H1 (cell line): ENCODE results near the gene TMEM59L. TPM values are rescaled to one million over a fixed set of nuclear protein-coding genes. Genes with fewer than 3 reads are reported as not detected.

Source experiments
- CTCF ChIA-PET: fragments of 300-600 bp; sonication (Branson Sonifier 250); formaldehyde crosslinking; loops from one replicate; lab custom pipeline; 2021; ENCODE audit not compliant: partially characterized antibody; lab: Charles Lee
- POLR2A ChIA-PET: fragments of 300-600 bp; sonication (Branson Sonifier 250); formaldehyde crosslinking; loops from one replicate; lab custom pipeline; 2021; ENCODE audit warnings: inconsistent platforms; ENCODE audit not compliant: partially characterized antibody; lab: Charles Lee
- DNase-seq, 2 experiments: peaks; one replicate each; pipeline versions ENCODE4 v3.0.0 to v3.0.0-alpha.2; 2010 to 2022; ENCODE audit warnings: low spot score in 2 of 2, low read depth in 1 of 2, mixed read lengths in 1 of 2
- FAIRE-seq: peaks from 2 replicates; lab custom pipeline; 2011; peaks lifted over from hg19 to GRCh38; lab: Jason Lieb, UNC
- H2AFZ ChIP-seq: 2 replicates; pipeline ENCODE4 v1.8.1; 2012; ENCODE audit warnings: low read length, inconsistent platforms
- H2AK5ac ChIP-seq: 2 replicates; pipeline ENCODE4 v1.6.1; 2013; ENCODE audit warnings: low read depth, low read length
- H2BK120ac ChIP-seq: replicated peaks from 2 replicates; pipeline ENCODE3; 2013; ENCODE audit warnings: low read depth, low read length, inconsistent platforms
- H2BK12ac ChIP-seq: 2 replicates; pipeline ENCODE4 v1.6.1; 2013; ENCODE audit warnings: low read depth, low read length
- H2BK15ac ChIP-seq: 2 replicates; pipeline ENCODE4 v1.6.1; 2013; ENCODE audit warnings: low read length
- H2BK20ac ChIP-seq: 2 replicates; pipeline ENCODE4 v1.6.1; 2013; ENCODE audit warnings: low read length
- H2BK5ac ChIP-seq: 2 replicates; pipeline ENCODE4 v1.6.1; 2013; ENCODE audit warnings: low read depth, low read length
- H3K14ac ChIP-seq: 2 replicates; pipeline ENCODE4 v1.6.1; 2013; ENCODE audit warnings: inconsistent platforms; ENCODE audit not compliant: insufficient read length
- H3K18ac ChIP-seq: 2 replicates; pipeline ENCODE4 v1.6.1; 2013; ENCODE audit warnings: low read length; ENCODE audit errors: extremely low read depth
- H3K23ac ChIP-seq: 2 replicates; pipeline ENCODE4 v1.6.1; 2013; ENCODE audit warnings: inconsistent platforms; ENCODE audit not compliant: insufficient read length
- H3K23me2 ChIP-seq: 2 replicates; pipeline ENCODE4 v1.6.1; 2013; ENCODE audit warnings: low read depth, low read length
- H3K27ac ChIP-seq: 2 replicates; pipeline ENCODE4 v1.6.1; 2011; ENCODE audit warnings: low read depth, low read length, inconsistent platforms
- H3K27me3 ChIP-seq, 4 experiments: replicated peaks in 1 of 4; 1 replicate in 1 of 4; 2 replicates in 3 of 4; pipeline versions ENCODE4 v1.6.1 to v1.8.1; 2011 to 2013; ENCODE audit warnings: low read length in 3 of 4, mild to moderate bottlenecking in 3 of 4, inconsistent platforms in 2 of 4, mixed read lengths in 2 of 4, moderate library complexity in 1 of 4; ENCODE audit not compliant: control insufficient read depth in 3 of 4, insufficient read depth in 3 of 4; ENCODE audit errors: extremely low read depth in 1 of 4
- H3K36me3 ChIP-seq, 4 experiments: 2 replicates each; pipeline versions ENCODE4 v1.6.1 to v1.8.1; 2011 to 2013; ENCODE audit warnings: mild to moderate bottlenecking in 4 of 4, low read length in 3 of 4, moderate library complexity in 2 of 4, control low read depth in 1 of 4, inconsistent platforms in 1 of 4; ENCODE audit not compliant: insufficient read depth in 4 of 4, control insufficient read depth in 2 of 4
- H3K4ac ChIP-seq: replicated peaks from 2 replicates; pipeline ENCODE3; 2013; ENCODE audit warnings: low read length, low read depth, mixed read lengths, inconsistent platforms; ENCODE audit not compliant: insufficient read length
- H3K4me1 ChIP-seq, 4 experiments: replicated peaks in 1 of 4; 1 replicate in 1 of 4; 2 replicates in 3 of 4; pipeline versions ENCODE4 v1.6.1 to v1.8.1; 2011 to 2013; ENCODE audit warnings: low read length in 3 of 4, inconsistent platforms in 2 of 4, mixed read lengths in 1 of 4; ENCODE audit not compliant: insufficient read depth in 4 of 4, control insufficient read depth in 3 of 4
- H3K4me2 ChIP-seq, 2 experiments: 2 replicates each; pipeline versions ENCODE4 v1.6.1 to v1.8.1; 2011 to 2013; ENCODE audit warnings: low read depth in 2 of 2, low read length in 2 of 2, control low read depth in 1 of 2, inconsistent platforms in 1 of 2, mild to moderate bottlenecking in 1 of 2; ENCODE audit not compliant: insufficient read depth in 1 of 2
- H3K4me3 ChIP-seq, 4 experiments: fragments of 200-600, 300-600 bp in 1 of 4; sonication (generic), shearing (Covaris generic), sonication (Bioruptor Twin) in 1 of 4; 2 replicates each; pipeline versions ENCODE4 v1.5.1 to v1.8.1; 2011 to 2016; ENCODE audit warnings: low read length in 4 of 4, low read depth in 3 of 4, control low read depth in 2 of 4, inconsistent platforms in 2 of 4, mild to moderate bottlenecking in 2 of 4, mixed read lengths in 1 of 4, moderate library complexity in 1 of 4; ENCODE audit not compliant: insufficient read depth in 2 of 4; ENCODE audit errors: extremely low read depth in 1 of 4
- H3K56ac ChIP-seq: replicated peaks from 2 replicates; pipeline ENCODE3; 2013; ENCODE audit warnings: low read depth, mild to moderate bottlenecking, mixed read lengths, low read length, inconsistent platforms; ENCODE audit not compliant: insufficient read length
- H3K79me1 ChIP-seq: 2 replicates; pipeline ENCODE4 v1.6.1; 2013; ENCODE audit warnings: low read depth, low read length, control low read depth
- H3K79me2 ChIP-seq, 2 experiments: 2 replicates each; pipeline versions ENCODE4 v1.6.1 to v1.8.1; 2012 to 2013; ENCODE audit warnings: low read length in 2 of 2, mild to moderate bottlenecking in 2 of 2, inconsistent platforms in 1 of 2; ENCODE audit not compliant: insufficient read depth in 2 of 2, control insufficient read depth in 1 of 2
- H3K9ac ChIP-seq, 4 experiments: replicated peaks in 1 of 4; 1 replicate in 1 of 4; 2 replicates in 3 of 4; pipeline versions ENCODE4 v1.6.1 to v1.8.1; 2011 to 2013; ENCODE audit warnings: low read depth in 3 of 4, low read length in 3 of 4, control low read depth in 2 of 4, mild to moderate bottlenecking in 2 of 4, moderate library complexity in 2 of 4, inconsistent platforms in 1 of 4; ENCODE audit errors: extremely low read depth in 1 of 4
- H3K9me3 ChIP-seq, 2 experiments: 2 replicates each; pipeline versions ENCODE4 v1.6.1 to v1.8.1; 2012 to 2013; ENCODE audit warnings: mild to moderate bottlenecking in 2 of 2, moderate library complexity in 2 of 2, control low read depth in 1 of 2, inconsistent platforms in 1 of 2, low read depth in 1 of 2, low read length in 1 of 2, mixed read lengths in 1 of 2; ENCODE audit not compliant: insufficient read depth in 2 of 2
- H4K20me1 ChIP-seq, 2 experiments: replicated peaks in 1 of 2; 2 replicates each; pipeline versions ENCODE3 to v1.8.1; 2011 to 2013; ENCODE audit warnings: inconsistent platforms in 2 of 2, low read length in 2 of 2, mild to moderate bottlenecking in 1 of 2; ENCODE audit not compliant: insufficient read depth in 2 of 2, control insufficient read depth in 1 of 2
- H4K5ac ChIP-seq: 2 replicates; pipeline ENCODE4 v1.6.1; 2013; ENCODE audit warnings: low read length, low read depth, mixed read lengths, inconsistent platforms; ENCODE audit not compliant: insufficient read length
- H4K8ac ChIP-seq: 2 replicates; pipeline ENCODE4 v1.8.0; 2013; ENCODE audit warnings: mild to moderate bottlenecking, moderate library complexity, low read length, inconsistent platforms; ENCODE audit not compliant: insufficient read depth; ENCODE audit errors: extremely low read depth
- H4K91ac ChIP-seq: replicated peaks from 2 replicates; pipeline ENCODE3; 2013; ENCODE audit warnings: low read length, mixed read lengths, inconsistent platforms; ENCODE audit not compliant: insufficient read length
- BACH1 ChIP-seq: IDR thresholded peaks from 2 replicates; pipeline ENCODE4 v1.6.1; 2012; ENCODE audit warnings: low read length, improper control_type of control experiment
- CTBP2 ChIP-seq: IDR thresholded peaks from 2 replicates; pipeline ENCODE4 v1.7.0; 2011; ENCODE audit warnings: borderline replicate concordance, mild to moderate bottlenecking, moderate library complexity, mixed read lengths, low read length; ENCODE audit not compliant: insufficient read depth, insufficient read length
- EGR1 ChIP-seq: IDR thresholded peaks from 2 replicates; pipeline ENCODE4 v1.6.1; 2011; ENCODE audit warnings: low read depth, low read length, borderline replicate concordance
- NRF1 ChIP-seq: IDR thresholded peaks from 2 replicates; pipeline ENCODE4 v1.6.1; 2011; ENCODE audit warnings: mild to moderate bottlenecking, low read depth, low read length, improper control_type of control experiment
- PHF8 ChIP-seq: fragments of 200-600 bp; sonication (generic); conservative IDR thresholded peaks from 2 replicates; pipeline ENCODE4 v1.7.1; 2012; ENCODE audit warnings: low read depth, mild to moderate bottlenecking, inconsistent platforms, low read length, moderate library complexity
- SIX5 ChIP-seq: IDR thresholded peaks from 2 replicates; pipeline ENCODE4 v1.6.1; 2011; ENCODE audit warnings: mild to moderate bottlenecking, low read depth, low read length
- TAF7 ChIP-seq: optimal IDR thresholded peaks from 2 replicates; pipeline ENCODE3; 2011; ENCODE audit warnings: low read depth, mild to moderate bottlenecking, inconsistent platforms, low read length, moderate library complexity, borderline replicate concordance
- USF2 ChIP-seq: IDR thresholded peaks from 2 replicates; pipeline ENCODE4 v1.6.1; 2011; ENCODE audit warnings: low read length, improper control_type of control experiment
- YY1 ChIP-seq: IDR thresholded peaks from 2 replicates; pipeline ENCODE4 v1.6.1; 2011; ENCODE audit warnings: low read depth, mild to moderate bottlenecking, low read length
- WGBS, 2 experiments: shearing (Covaris generic) in 1 of 2; methylation state at CpG; one replicate each; pipeline versions ENCODE4 v1.1.6 to v1.1.7; 2013 to 2015; ENCODE audit warnings: low lambda C conversion rate in 2 of 2, mixed read lengths in 2 of 2, inconsistent platforms in 1 of 2, low coverage in 1 of 2, missing lambda C conversion rate in 1 of 2; ENCODE audit not compliant: insufficient replicate concordance in 2 of 2, insufficient coverage in 1 of 2, insufficient read length in 1 of 2; ENCODE audit errors: extremely low coverage in 1 of 2, missing lambda C conversion rate in 1 of 2; 5-methylcytosine and 5-hydroxymethylcytosine counted together
- polyA plus RNA-seq, 7 experiments: library from polyadenylated mRNA; depleted of rRNA in 3 of 7; stranded (reverse) in 5 of 7; unstranded in 2 of 7; fragments of >200 nt in 5 of 7; fragments of 200-250 nt in 2 of 7; gene quantifications; 1 replicate in 5 of 7; 2 replicates in 1 of 7; 4 replicates in 1 of 7; pipeline versions ENCODE4 v1.2.1 to v1.2.3, GENCODE V29; 2011 to 2013; ENCODE audit warnings: missing spikeins in 2 of 7, mixed read lengths in 2 of 7
- total RNA-seq: library from RNA; stranded (reverse); fragmentation: NEBNext Ultra II Directional; extraction: Animal tissue kit (Norgen Biotek cat#: 25700); gene quantifications from 2 replicates; pipeline ENCODE4 v1.2.1, GENCODE V29; 2021

TMEM59L gene
- total and polyA plus RNA-seq, 2 of the 8 experiments (the other 6 are each of a cell fraction or from before 2014, with no cell fraction given), result 4.0 to 12.2 TPM

GRCh38 chr19:18571564-18572344 lies 40.9 kb upstream of the TMEM59L start, which contains the start of gene UBA52:
TSS of gene UBA52 (plus strand) at chr19:18571857. CDS start at chr19:18573301, 1,444 bp downstream.
- H2BK20ac ChIP-seq, result no peak within 1 kb of the TSS
- no peaks in the 10 kb centered on the region for H3K9me3 ChIP-seq
- H3K56ac ChIP-seq, result peak within 1 kb of the TSS; percentile 95
- H3K4ac ChIP-seq, result peak within 1 kb of the TSS; percentile 34
- H2AFZ ChIP-seq, result no peak within 1 kb of the TSS
- peak within 1 kb of the TSS; percentile 56 for H2AK5ac ChIP-seq
- no peak within 1 kb of the TSS for H2BK120ac ChIP-seq
- H3K4me1 ChIP-seq, result peaks cover 0 to 9% (median 6%) of the 10 kb centered on the region in 4 experiments; a peak in 6 of 7 replicates
- H4K8ac ChIP-seq, result peak within 1 kb of the TSS; percentile 98
- peak within 1 kb of the TSS; percentile 96 for H4K91ac ChIP-seq
- WGBS, 2 experiments, result 1% methylated on average over 71 of the region's 75 CpGs; no CpG with 5 or more reads in 1 of the 2 experiments
- H2BK5ac ChIP-seq, result peak within 1 kb of the TSS; percentile 84
- ChIA-PET CTCF (interaction anchor here (0.8 to 4.7 kb wide), 12 partner anchors 10 to 121 kb away, joined by 3 to 28 read pairs (median 4); partner anchors contain the start of genes KXD1 and REX1BD), POLR2A (interaction anchor here (0.6 to 6.1 kb wide), 35 partner anchors 10 to 535 kb away, joined by 3 to 112 read pairs (median 3); partner anchors contain the start of genes ELL, KXD1 and REX1BD)
- DNase-seq (peak; percentile 89 to 99), FAIRE-seq (peak; percentile 32)
- no peak within 1 kb of the TSS for H2BK15ac ChIP-seq
- peak within 1 kb of the TSS; percentile 95 to 97 (median 96) for H3K9ac ChIP-seq
- H3K4me3 ChIP-seq, result peak within 1 kb of the TSS; percentile 93 to 99 (median 98)
- H3K36me3 ChIP-seq, result peaks cover 31 to 58% (median 50%) of the 10 kb centered on the region in 4 experiments
- peaks cover 10% of the 10 kb centered on the region for H3K23me2 ChIP-seq
- H3K4me2 ChIP-seq, result peak within 1 kb of the TSS; percentile 91 to 97
- H3K79me2 ChIP-seq, result peaks cover 12 to 20% of the 10 kb centered on the region in 2 experiments
- peaks cover 9 to 24% of the 10 kb centered on the region in 2 experiments for H4K20me1 ChIP-seq
- H4K5ac ChIP-seq, result peak within 1 kb of the TSS; percentile 79
- no peak within 1 kb of the TSS for H3K23ac ChIP-seq
- peak within 1 kb of the TSS; percentile 89 for H3K27ac ChIP-seq
- H3K27me3 ChIP-seq, result no peaks in the 10 kb centered on the region
- peaks cover 13% of the 10 kb centered on the region for H3K79me1 ChIP-seq
- H3K18ac ChIP-seq, result peak within 1 kb of the TSS; percentile 60
- H3K14ac ChIP-seq, result peak within 1 kb of the TSS; percentile 40
- H2BK12ac ChIP-seq, result no peak within 1 kb of the TSS
- TF ChIP-seq EGR1 (peak; percentile 25; the same call in 1 of the 2 replicates), PHF8 (peak; percentile 93), USF2 (peak; percentile 88), BACH1 (no peak), NRF1 (peak; percentile 74), TAF7 (peak; percentile 96), CTBP2 (no peak), YY1 (peak; percentile 100), SIX5 (peak; percentile 53)
